Fibroblast of lung (primary cell): Measurements from ENCODE around the gene LDLRAD4. TPM values are rescaled to one million over a fixed set of nuclear protein-coding genes. Genes with fewer than 3 reads are reported as not detected.

Source experiments
- DNase-seq, 2 donors: peaks; one replicate each; pipeline versions ENCODE4 v3.0.0 to v3.0.0-alpha.2; 2010; ENCODE audit warnings: low read depth in 2 of 2
- H2AFZ ChIP-seq: 2 replicates; pipeline ENCODE4 v1.5.1; 2012; ENCODE audit warnings: low read length, control low read depth, inconsistent platforms
- H3K27ac ChIP-seq: 2 replicates; pipeline ENCODE4 v1.5.1; 2011; ENCODE audit warnings: low read length, control low read depth; ENCODE audit not compliant: insufficient read depth
- H3K27me3 ChIP-seq: 2 replicates; pipeline ENCODE4 v1.5.1; 2011; ENCODE audit warnings: mild to moderate bottlenecking, low read length; ENCODE audit not compliant: control insufficient read depth, insufficient read depth
- H3K36me3 ChIP-seq: 2 replicates; pipeline ENCODE4 v1.5.1; 2011; ENCODE audit warnings: low read length; ENCODE audit not compliant: control insufficient read depth, insufficient read depth
- H3K4me1 ChIP-seq: 2 replicates; pipeline ENCODE4 v1.5.1; 2011; ENCODE audit warnings: low read length; ENCODE audit not compliant: control insufficient read depth, insufficient read depth; ENCODE audit errors: extremely low read depth
- H3K4me2 ChIP-seq: 2 replicates; pipeline ENCODE4 v1.5.1; 2011; ENCODE audit warnings: low read length, control low read depth; ENCODE audit not compliant: insufficient read depth; ENCODE audit errors: extremely low read depth
- H3K4me3 ChIP-seq, 4 experiments: fragments of 200-600 bp in 1 of 4; sonication (generic) in 1 of 4; replicated peaks in 1 of 4; 2 replicates each; pipeline ENCODE4 v1.5.1; 2011 to 2016; ENCODE audit warnings: low read length in 4 of 4, low read depth in 3 of 4, mild to moderate bottlenecking in 3 of 4, control low read depth in 2 of 4, inconsistent platforms in 1 of 4, mixed read lengths in 1 of 4; ENCODE audit not compliant: insufficient read depth in 1 of 4; ENCODE audit errors: control extremely low read depth in 1 of 4
- H3K79me2 ChIP-seq: 2 replicates; pipeline ENCODE4 v1.5.1; 2012; ENCODE audit warnings: mild to moderate bottlenecking, low read length, inconsistent platforms; ENCODE audit not compliant: control insufficient read depth, insufficient read depth
- H3K9ac ChIP-seq: 2 replicates; pipeline ENCODE4 v1.5.1; 2011; ENCODE audit warnings: mild to moderate bottlenecking, low read length, control low read depth; ENCODE audit not compliant: insufficient read depth
- H3K9me3 ChIP-seq: 2 replicates; pipeline ENCODE4 v1.5.1; 2012; ENCODE audit warnings: low read depth, low read length; ENCODE audit not compliant: control insufficient read depth, insufficient read depth
- H4K20me1 ChIP-seq: 2 replicates; pipeline ENCODE4 v1.5.1; 2011; ENCODE audit warnings: low read length; ENCODE audit not compliant: control insufficient read depth, insufficient read depth; ENCODE audit errors: extremely low read depth
- CTCF ChIP-seq, 2 donors: IDR thresholded peaks in 1 of 2; conservative IDR thresholded peaks in 1 of 2; 1 replicate in 1 of 2; 2 replicates in 1 of 2; pipeline ENCODE4 v1.5.1; 2011 to 2012; ENCODE audit warnings: low read length in 2 of 2, control low read depth in 1 of 2, inconsistent platforms in 1 of 2, low read depth in 1 of 2, mild to moderate bottlenecking in 1 of 2
- EZH2 ChIP-seq: IDR thresholded peaks from 2 replicates; pipeline ENCODE4 v1.5.1; 2012; ENCODE audit warnings: low read length, control low read depth, mild to moderate bottlenecking; ENCODE audit errors: missing control alignments
- polyA plus RNA-seq, 2 donors: library from polyadenylated mRNA; depleted of rRNA in 1 of 2; stranded (reverse) in 1 of 2; unstranded in 1 of 2; fragments of >200 nt; gene quantifications; 2 replicates each; pipeline ENCODE4 v1.2.1, GENCODE V29; 2011 to 2012; ENCODE audit warnings: missing spikeins in 1 of 2
- total RNA-seq: library from RNA; depleted of rRNA; stranded (reverse); fragments of >200 nt; gene quantifications from 2 replicates; pipeline ENCODE4 v1.2.1, GENCODE V29; 2014

LDLRAD4 gene
- total and polyA plus RNA-seq, 2 donors (not counting 1 experiment from before 2014, with no cell fraction given), result not detected

GRCh38 chr18:13527730-13528129 is 309.2 kb downstream of the LDLRAD4 start:
- H3K4me3 ChIP-seq, result no peak overlapping the region
- no peak for TF ChIP-seq CTCF (conservative IDR thresholded peaks at IDR 0.05 in 1 of 2, IDR thresholded peaks at IDR 0.05 in 1 of 2; ENCODE audit: low read depth in 1 of 2, low read length in 2 of 2)
- TF ChIP-seq EZH2, result no peak
- no peak for DNase-seq

GRCh38 chr18:13528739-13529392 is 310.3 kb downstream of the LDLRAD4 start:
- Histone ChIP-seq H3K79me2 (no peaks in the 10 kb centered on the region), H3K27me3 (no peaks in the 10 kb centered on the region)
- TF ChIP-seq CTCF (conservative IDR thresholded peaks at IDR 0.05 in 1 of 2, IDR thresholded peaks at IDR 0.05 in 1 of 2; ENCODE audit: low read depth in 1 of 2, low read length in 2 of 2) (no peak), EZH2 (no peak)

More at GRCh38 chr18:13527730-13528129, 309.2 kb downstream of the LDLRAD4 start:
- H3K27me3 ChIP-seq, result no peaks in the 10 kb centered on the region
- H3K9ac ChIP-seq, result no peak overlapping the region
- H2AFZ ChIP-seq, result no peak overlapping the region
- H3K4me1 ChIP-seq, result no peaks in the 10 kb centered on the region
- no peaks in the 10 kb centered on the region for H3K9me3 ChIP-seq
- H4K20me1 ChIP-seq, result no peaks in the 10 kb centered on the region
- no peaks in the 10 kb centered on the region for H3K36me3 ChIP-seq
- no peak overlapping the region for H3K27ac ChIP-seq
- no peaks in the 10 kb centered on the region for H3K79me2 ChIP-seq
- no peak overlapping the region for H3K4me2 ChIP-seq

GRCh38 chr18:13530033-13530878 is 311.7 kb downstream of the LDLRAD4 start:
- no peak for TF ChIP-seq EZH2
- TF ChIP-seq CTCF (conservative IDR thresholded peaks at IDR 0.05 in 1 of 2, IDR thresholded peaks at IDR 0.05 in 1 of 2; ENCODE audit: low read depth in 1 of 2, low read length in 2 of 2), result no peak
- no peak for DNase-seq
- no peak overlapping the region for H3K9ac ChIP-seq
- H3K27ac ChIP-seq, result no peak overlapping the region
- no peaks in the 10 kb centered on the region for H4K20me1 ChIP-seq
- no peaks in the 10 kb centered on the region for H3K9me3 ChIP-seq
- H3K4me3 ChIP-seq, result no peak overlapping the region
- H2AFZ ChIP-seq, result no peak overlapping the region
- no peak overlapping the region for H3K4me2 ChIP-seq
- H3K27me3 ChIP-seq, result no peaks in the 10 kb centered on the region
- no peaks in the 10 kb centered on the region for H3K36me3 ChIP-seq
- no peaks in the 10 kb centered on the region for H3K79me2 ChIP-seq
- no peaks in the 10 kb centered on the region for H3K4me1 ChIP-seq

More at GRCh38 chr18:13528739-13529392, 310.3 kb downstream of the LDLRAD4 start:
- no peak overlapping the region for H3K27ac ChIP-seq
- no peak overlapping the region for H3K9ac ChIP-seq
- H3K9me3 ChIP-seq, result no peaks in the 10 kb centered on the region
- H3K36me3 ChIP-seq, result no peaks in the 10 kb centered on the region
- no peaks in the 10 kb centered on the region for H3K4me1 ChIP-seq
- no peak overlapping the region for H2AFZ ChIP-seq
- H3K4me2 ChIP-seq, result no peak overlapping the region
- H4K20me1 ChIP-seq, result no peaks in the 10 kb centered on the region
- no peak for DNase-seq
- H3K4me3 ChIP-seq, result no peak overlapping the region
